GM12873 (cell line): ENCODE measurements around the gene TENT4A.

Experiments
- TF ChIP-seq, protein P1 (sequence below): IDR thresholded peaks from 2 replicates; pipeline ENCODE4 v1.5.1; 2012; ENCODE audit warnings: low read depth, mild to moderate bottlenecking, moderate library complexity, low read length, control low read depth; ENCODE audit not compliant: insufficient read depth; ENCODE audit errors: missing control alignments

TENT4A gene

DNA sequence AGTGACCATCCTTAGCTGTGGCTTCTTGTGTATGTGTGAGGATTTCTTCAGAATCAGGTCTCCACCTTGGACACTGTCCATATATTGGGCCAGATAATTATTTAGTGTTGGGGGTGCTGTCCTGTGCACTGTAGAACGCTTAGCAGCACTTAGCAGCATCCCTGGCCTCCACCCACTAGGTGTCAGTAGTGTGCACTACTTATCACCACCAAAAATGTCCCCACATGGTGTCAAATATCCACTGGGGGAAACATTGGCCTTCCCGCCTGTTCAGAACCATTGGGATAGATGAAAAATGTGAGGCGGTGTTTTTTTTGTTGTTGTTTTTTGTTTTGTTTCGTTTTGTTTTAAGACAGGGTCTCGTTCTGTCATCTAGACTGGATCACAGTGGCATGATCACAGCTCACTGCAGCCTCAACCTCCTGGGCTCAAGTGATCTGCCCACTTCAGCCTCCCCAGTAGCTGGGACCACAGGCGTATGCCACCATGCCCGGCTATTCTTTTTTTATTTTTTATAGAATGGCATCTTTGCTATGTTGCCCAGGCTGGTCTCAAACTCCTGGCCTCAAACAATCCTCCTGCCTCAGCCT, 67.7 kb downstream of the TENT4A start:
- TF ChIP-seq, protein P1, sequence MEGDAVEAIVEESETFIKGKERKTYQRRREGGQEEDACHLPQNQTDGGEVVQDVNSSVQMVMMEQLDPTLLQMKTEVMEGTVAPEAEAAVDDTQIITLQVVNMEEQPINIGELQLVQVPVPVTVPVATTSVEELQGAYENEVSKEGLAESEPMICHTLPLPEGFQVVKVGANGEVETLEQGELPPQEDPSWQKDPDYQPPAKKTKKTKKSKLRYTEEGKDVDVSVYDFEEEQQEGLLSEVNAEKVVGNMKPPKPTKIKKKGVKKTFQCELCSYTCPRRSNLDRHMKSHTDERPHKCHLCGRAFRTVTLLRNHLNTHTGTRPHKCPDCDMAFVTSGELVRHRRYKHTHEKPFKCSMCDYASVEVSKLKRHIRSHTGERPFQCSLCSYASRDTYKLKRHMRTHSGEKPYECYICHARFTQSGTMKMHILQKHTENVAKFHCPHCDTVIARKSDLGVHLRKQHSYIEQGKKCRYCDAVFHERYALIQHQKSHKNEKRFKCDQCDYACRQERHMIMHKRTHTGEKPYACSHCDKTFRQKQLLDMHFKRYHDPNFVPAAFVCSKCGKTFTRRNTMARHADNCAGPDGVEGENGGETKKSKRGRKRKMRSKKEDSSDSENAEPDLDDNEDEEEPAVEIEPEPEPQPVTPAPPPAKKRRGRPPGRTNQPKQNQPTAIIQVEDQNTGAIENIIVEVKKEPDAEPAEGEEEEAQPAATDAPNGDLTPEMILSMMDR = peak; percentile 83

- TF ChIP-seq, protein P1 = no peak
These were observed 68.5 kb downstream of the TENT4A start for GRCh38 chr5:6781716-6782115.

DNA sequence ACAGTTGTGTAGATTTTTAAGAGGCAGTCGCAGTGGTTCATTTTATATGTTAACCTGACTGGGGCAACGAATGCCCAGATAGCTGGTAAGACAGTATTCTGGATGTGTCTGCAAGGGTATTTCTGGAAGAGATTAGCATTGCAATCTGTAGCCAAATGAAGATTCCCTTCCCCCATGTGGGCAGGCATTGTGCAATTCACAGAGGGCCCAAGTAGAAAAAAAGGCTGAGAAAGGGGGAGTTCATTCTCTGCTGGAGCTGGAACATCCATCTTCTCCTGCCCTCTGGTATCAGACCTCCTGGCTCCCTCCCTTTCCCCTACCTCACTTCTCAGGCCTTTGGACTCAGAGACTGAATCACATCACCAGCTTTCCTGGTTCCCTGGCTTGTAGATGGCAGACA, 70.6 kb downstream of the TENT4A start:
- TF ChIP-seq, protein P1 = no peak

DNA sequence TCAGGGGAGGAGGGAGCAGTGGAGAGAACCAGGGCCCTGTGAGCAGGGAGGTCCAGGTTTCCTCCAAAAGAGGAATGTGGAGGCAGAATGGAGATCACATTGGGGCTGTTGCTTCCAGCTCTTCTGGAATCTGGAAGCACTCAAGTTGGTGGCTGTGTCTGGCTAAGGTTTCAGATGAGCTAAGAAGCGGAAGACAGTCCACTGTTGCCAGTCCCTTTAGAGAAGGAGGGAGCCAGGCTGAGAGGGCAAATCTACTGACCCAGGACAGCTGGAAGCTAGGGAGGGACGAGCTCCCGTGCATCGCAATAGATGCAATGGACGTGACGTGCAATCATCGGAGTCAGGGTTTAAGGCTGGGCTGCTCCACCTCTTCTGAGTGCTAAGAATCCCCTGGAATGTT, 71.2 kb downstream of the TENT4A start:
- TF ChIP-seq, protein P1 = no peak

DNA sequence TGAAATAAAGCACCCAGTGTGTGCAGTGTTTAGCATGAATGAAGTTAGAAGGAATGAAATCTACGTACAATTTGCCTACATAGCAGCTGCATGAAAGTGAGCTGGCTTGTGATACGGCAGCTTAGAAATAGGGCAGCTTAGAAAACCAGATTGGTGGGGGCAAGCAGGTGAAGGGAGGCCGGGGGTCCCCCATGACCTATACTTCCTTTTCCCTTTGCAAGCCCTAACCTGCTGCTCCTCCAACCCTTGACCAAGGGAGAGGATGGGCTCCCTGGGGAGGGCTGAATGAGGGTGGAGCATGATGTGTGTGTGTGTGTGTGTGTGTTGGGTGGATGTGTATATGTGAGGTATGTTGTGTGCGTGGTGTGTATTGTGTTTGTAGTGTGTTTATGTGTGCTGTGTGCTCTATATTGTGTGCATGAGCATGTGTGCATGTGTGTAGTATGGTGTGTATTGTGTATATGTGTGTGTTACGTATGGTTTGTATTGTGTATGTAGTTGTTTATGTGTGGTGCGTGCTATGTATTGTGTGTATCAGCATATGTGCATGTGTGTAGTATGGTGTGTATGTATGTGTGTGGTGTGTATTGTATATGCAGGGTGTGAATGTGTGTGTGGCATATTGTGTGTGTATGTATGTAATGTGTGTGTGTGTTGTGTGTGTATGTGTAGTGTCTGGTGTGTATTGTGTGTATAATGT, 72.1 kb downstream of the TENT4A start:
- TF ChIP-seq, protein P1 = no peak

DNA sequence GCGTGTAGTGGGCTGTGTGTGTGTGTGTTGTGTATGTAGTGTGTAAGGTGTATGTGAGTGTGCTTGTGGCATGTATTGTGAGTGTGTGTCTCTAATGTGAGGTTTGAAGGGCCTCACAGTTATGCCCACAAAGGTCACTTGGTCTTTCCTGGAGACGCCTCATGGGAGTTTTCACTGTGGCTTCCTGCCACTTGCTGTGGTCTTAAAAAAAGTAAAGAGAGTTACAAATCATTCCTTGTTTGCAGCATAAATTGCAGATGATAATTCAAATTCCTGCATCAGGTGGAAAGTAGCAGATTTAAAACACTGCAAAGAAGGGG, 72.6 kb downstream of the TENT4A start:
- TF ChIP-seq, protein P1 = no peak

DNA sequence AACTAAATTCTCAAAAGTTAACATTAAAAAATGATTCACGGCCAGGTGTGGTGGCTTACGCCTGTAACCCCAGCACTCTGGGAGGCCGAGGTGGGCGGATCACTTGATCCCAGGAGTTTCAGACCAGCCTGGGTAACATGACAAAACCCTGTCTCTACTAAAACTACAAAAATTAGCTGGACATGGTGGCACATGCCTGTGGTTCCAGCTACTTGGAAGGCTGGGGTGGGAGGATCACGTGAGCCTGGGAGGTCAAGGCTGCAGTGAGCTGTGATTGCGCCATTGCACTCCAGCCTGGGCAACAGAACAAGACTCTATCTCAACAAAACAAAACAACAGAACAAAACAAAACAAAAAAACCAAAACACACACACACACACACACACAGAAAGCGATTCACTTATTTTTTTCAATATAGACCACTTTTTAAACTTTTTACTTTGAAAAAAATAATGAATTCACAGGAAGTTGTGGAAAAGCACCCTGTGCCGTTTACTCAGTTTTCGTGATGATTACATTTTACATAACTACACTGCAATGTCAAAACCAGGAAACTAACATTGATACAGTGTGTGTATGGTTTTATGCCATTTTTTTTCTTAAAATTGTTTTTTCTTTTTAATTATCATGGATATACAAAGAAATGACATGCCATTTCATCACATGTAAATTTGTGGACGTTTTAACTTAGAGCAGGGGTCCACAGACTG, 73.7 kb downstream of the TENT4A start:
- TF ChIP-seq, protein P1 = no peak
